ENCODE data around the gene VWC2L.

- TF ChIP-seq CTCF (IDR thresholded peaks at IDR 0.05) (no peak), POLR2A (IDR thresholded peaks at IDR 0.05) (no peak)
Observed at GRCh38 chr2:214379227-214379626, 31.6 kb upstream of the VWC2L start.

Measured in ovary (tissue), 3 donors.